D341Med (cell line): ENCODE measurements around the gene RPL22L1.
"Not testable (repeated sequence)": the region's sequence is repeated elsewhere in the genome, so short reads cannot be mapped to it uniquely, and the experiment has no call there.

ENCODE experiments used
- DNase-seq: peaks from one replicate; pipeline ENCODE4 v3.0.0; 2012; ENCODE audit warnings: low spot score

RPL22L1 gene

GRCh38 chr3:170869645-170870593 lies at the start of gene RPL22L1:
Gene RPL22L1 (minus strand): TSS chr3:170870195. CDS start chr3:170870167, 28 bp downstream.
- DNase-seq = peak; percentile 92

- DNase-seq = no peak
Measured at GRCh38 chr3:170918715-170919114, 48.7 kb upstream of the RPL22L1 start.

- DNase-seq = no peak
Measured at GRCh38 chr3:170914690-170915089, 44.7 kb upstream of the RPL22L1 start.

GRCh38 chr3:170914212-170914611 lies 44.2 kb upstream of the RPL22L1 start:
- DNase-seq = no peak

- no peak for DNase-seq
Measured at GRCh38 chr3:170911051-170911450, 41.1 kb upstream of the RPL22L1 start.

- no peak for DNase-seq
Measured at GRCh38 chr3:170910542-170910941, 40.5 kb upstream of the RPL22L1 start.

GRCh38 chr3:170909129-170909903 lies 39.3 kb upstream of the RPL22L1 start:
- DNase-seq = no peak

GRCh38 chr3:170908235-170909116 lies 38.5 kb upstream of the RPL22L1 start, which contains the start of gene EIF5A2:
Gene EIF5A2 (minus strand): TSS chr3:170908637. CDS start chr3:170907806, 831 bp downstream.
- peak; percentile 84 for DNase-seq

GRCh38 chr3:170907637-170908234 lies 37.7 kb upstream of the RPL22L1 start:
- no peak for DNase-seq

GRCh38 chr3:170905862-170906261 lies 35.9 kb upstream of the RPL22L1 start:
- DNase-seq = no peak

GRCh38 chr3:170903123-170903522 lies 33.1 kb upstream of the RPL22L1 start:
- no peak for DNase-seq

GRCh38 chr3:170899455-170899854 lies 29.5 kb upstream of the RPL22L1 start:
- no peak for DNase-seq

- DNase-seq = no peak
Measured at GRCh38 chr3:170897978-170898377, 28.0 kb upstream of the RPL22L1 start.

GRCh38 chr3:170897199-170897598 lies 27.2 kb upstream of the RPL22L1 start:
- DNase-seq = not testable (repeated sequence)

GRCh38 chr3:170896781-170897180 lies 26.8 kb upstream of the RPL22L1 start:
- DNase-seq = no peak

- DNase-seq = not testable (repeated sequence)
Measured at GRCh38 chr3:170896333-170896732, 26.3 kb upstream of the RPL22L1 start.

- DNase-seq = no peak
Measured at GRCh38 chr3:170893895-170894294, 23.9 kb upstream of the RPL22L1 start.

GRCh38 chr3:170889630-170890029 lies 19.6 kb upstream of the RPL22L1 start:
- DNase-seq = no peak

GRCh38 chr3:170889132-170889531 lies 19.1 kb upstream of the RPL22L1 start:
- no peak for DNase-seq

- DNase-seq = not testable (repeated sequence)
Measured at GRCh38 chr3:170884109-170884930, 14.3 kb upstream of the RPL22L1 start.
